KOPT-K1 (cell line): Measurements from ENCODE around the gene BPHL.
"Not testable (repeated sequence)": the region's sequence is repeated elsewhere in the genome, so short reads cannot be mapped to it uniquely, and the experiment has no call there.

Experiments
- H3K27ac ChIP-seq: fragments of 200-600 bp; sonication (generic); 2 replicates; pipeline ENCODE4 v1.5.1; 2016; ENCODE audit warnings: antibody characterized with exemption, mild to moderate bottlenecking, low read depth, low read length; ENCODE audit not compliant: poor library complexity, severe bottlenecking
- H3K36me3 ChIP-seq: fragments of 200-600 bp; sonication (generic); 2 replicates; pipeline ENCODE4 v1.5.1; 2017; ENCODE audit warnings: antibody characterized with exemption, mild to moderate bottlenecking, low read length, moderate library complexity; ENCODE audit not compliant: insufficient read depth
- H3K9me3 ChIP-seq: fragments of 200-600 bp; sonication (generic); 2 replicates; pipeline ENCODE4 v1.5.1; 2017; ENCODE audit warnings: antibody characterized with exemption, low read length, mild to moderate bottlenecking; ENCODE audit not compliant: insufficient read depth, poor library complexity, severe bottlenecking

BPHL gene

DNA sequence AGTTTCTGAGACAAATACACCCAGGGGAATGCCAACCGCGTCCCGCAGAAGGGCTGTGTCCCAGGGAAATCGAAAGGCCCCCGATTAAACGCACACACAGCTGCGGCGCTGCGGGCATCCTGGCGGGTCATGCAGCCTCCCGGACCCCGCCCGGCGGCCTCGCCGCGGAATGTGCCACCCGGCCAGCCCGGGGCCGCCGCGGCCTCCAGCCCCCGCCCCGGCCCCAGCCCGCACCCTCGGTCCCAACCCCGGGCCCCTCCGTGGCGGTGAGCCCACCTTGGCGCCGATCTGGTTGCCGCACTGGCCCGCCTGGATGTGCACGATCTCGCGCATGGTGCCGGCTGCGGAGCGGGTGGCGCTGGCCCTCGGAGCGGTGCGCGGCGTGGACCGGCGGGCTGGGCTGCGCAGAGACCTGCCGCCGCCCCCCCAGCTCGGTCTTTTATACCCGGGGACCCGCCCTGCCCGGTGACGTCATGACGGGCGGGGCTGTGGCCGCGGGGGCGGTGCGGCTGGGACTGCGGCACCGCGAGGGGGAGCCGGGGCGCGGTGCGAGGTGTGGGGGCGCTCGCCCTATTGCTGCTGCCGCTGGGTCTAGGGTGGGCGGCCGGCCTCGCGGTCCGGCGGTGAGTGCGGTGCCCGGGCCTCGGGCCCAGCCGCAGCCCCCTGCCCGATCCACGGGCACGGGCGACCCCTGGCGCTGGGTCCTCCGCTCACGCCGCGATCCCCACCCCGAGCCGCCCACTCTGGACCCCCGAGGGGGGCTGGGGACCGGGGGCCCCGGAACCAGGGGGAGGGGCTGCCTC, 38.8 kb downstream of the BPHL start, which contains the start of gene TUBB2A:
TSS of gene TUBB2A (minus strand) at position 414 of the 803 bp plus-strand sequence. CDS start at position 333, 81 bp downstream.
- Histone ChIP-seq H3K36me3 (no peaks in the 10 kb centered on the region), H3K9me3 (no peaks in the 10 kb centered on the region), H3K27ac (peak within 1 kb of the TSS; percentile 45)

DNA sequence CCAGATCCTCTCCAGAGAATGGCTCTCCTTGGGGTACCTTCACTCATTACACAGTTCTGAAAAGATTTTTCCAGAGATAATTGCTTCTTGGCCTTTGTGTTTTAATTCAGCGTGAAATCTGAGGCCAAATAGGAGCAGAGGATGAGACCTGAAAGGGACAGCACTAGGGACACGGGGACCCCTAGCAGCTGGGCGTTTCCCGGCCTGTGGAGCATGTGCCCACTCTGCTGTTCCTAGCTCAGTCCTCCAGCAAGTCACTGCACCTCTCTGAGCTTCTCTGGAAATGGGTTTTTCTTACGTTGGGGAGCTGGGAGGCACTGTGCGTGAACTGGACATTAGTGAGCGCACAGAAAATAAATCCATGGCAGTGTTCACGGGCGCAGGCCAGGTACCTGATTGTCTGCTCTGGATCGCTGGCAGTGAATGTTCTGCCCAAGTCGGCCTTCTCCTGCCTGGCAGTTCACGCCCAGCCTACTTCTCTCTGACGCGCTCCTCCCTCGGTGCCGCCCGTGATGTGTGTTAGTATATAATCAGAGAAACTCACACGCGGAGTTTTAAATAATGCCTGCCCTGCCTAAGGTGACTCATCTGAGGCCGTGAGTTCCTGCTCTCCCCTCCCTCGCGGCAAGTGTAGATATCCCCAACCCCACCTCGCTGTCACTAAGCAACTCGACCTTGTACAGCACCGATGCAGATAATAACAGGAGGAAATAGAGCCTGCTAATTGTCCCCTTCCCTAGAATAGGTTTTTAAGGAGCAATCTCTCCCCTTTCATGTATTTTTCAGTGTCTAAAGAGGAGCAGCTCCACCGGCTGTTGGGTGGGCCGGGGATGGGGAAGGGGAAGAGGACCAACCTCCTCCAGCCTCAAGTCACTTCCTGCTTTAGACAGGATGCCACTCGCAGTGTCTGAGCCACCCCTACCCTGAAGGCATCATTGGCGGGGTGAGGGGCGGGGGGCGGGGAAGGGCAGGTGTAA, 41.6 kb downstream of the BPHL start:
- no peaks in the 10 kb centered on the region for H3K9me3 ChIP-seq
- no peaks in the 10 kb centered on the region for H3K36me3 ChIP-seq
- H3K27ac ChIP-seq, result peak overlapping the region; percentile 24

DNA sequence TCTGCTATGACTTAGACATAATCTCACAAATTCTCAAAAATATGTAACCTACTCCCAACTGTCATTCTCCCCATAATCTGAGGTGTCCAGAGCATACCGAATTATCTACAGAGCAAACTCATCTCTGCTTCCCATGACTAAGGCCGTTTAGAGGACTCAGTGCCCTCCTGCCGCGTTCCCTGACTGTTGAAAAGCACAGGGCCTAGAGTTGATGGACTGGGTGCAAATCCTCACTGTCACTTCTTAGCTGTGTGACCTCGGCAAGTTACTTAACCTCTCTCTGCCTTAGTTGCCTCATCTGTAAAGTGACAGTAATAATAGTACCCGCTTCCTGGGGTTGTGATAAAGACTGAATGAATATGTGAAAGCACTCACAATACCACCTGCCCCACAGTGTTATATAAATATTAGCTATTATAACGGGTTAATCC, 43.6 kb downstream of the BPHL start:
- Histone ChIP-seq H3K27ac (no peak overlapping the region), H3K9me3 (no peaks in the 10 kb centered on the region), H3K36me3 (no peaks in the 10 kb centered on the region)

DNA sequence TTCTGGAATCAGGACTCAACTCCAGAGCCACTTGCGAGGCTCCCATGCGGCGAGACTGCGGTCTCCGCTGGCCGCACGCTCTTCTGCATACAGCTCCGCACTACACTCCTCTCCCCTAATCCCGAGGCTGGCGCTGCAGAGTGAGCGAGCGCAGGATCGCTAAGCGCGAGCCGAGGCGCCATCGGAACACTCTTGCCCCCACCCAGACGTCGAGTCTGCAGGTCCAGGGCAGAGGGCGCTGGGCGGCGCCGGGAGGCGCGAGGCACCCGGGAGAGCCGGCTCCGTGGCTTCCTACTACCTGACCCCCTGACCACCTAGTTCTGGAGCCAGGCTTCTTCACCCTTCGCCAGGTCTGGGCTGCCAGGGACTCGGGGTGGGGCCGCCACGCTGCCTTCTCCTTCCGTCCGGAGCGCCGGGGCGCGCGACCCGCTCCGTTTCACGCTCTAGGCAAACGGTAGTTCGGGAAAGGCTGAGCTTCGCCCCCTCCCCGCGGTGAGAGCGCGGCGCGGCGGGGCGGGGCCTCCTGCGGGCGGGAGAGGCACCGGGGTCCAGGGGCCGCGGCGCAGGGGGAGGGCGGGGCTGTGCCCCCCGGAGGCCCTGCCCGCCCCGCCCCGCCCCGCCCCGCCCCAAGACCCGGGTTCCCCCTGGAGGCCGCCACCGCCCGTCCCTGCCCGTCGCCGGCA, 44.2 kb downstream of the BPHL start:
- no peaks in the 10 kb centered on the region for H3K36me3 ChIP-seq
- peak overlapping the region; percentile 57 for H3K27ac ChIP-seq
- no peaks in the 10 kb centered on the region for H3K9me3 ChIP-seq

DNA sequence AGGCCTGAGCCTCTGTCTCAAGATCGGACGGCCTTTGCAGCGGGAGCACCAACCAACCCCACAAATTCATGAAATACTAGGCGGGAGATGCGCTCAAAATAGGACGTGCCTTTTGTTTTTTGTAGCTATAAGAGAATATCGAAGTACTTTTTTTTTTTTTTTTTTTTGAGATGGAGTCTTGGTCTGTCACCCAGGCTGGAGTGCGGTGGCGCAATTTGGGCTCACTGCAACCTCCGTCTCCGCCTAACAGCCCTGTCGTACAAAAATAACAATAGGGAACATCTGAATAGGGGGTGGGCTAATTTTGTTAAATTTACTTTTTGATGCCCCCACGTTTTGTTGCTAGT, 44.7 kb downstream of the BPHL start:
- Histone ChIP-seq H3K36me3 (no peaks in the 10 kb centered on the region), H3K9me3 (no peaks in the 10 kb centered on the region), H3K27ac (peak overlapping the region; percentile 32)

DNA sequence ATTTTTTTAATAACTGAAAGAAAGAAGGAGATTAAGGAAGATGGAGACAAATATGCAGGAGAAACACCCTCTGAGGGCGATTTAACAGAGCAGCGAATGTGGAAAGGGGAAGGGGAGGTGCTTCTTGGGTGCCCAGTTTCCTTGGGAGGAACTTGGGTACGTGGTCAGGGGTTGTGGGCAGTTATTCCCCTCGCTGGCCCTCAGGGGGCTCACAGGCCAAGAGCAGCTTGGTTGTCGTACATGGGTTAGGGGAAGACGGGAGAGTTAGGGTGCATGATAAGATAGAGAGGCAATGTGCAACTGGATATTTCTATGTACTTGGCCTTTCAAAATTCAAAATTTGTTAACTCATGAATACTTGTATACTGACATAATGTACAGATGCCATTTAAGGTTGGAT, 45.9 kb downstream of the BPHL start:
- H3K27ac ChIP-seq, result no peak overlapping the region
- no peaks in the 10 kb centered on the region for H3K36me3 ChIP-seq
- no peaks in the 10 kb centered on the region for H3K9me3 ChIP-seq

DNA sequence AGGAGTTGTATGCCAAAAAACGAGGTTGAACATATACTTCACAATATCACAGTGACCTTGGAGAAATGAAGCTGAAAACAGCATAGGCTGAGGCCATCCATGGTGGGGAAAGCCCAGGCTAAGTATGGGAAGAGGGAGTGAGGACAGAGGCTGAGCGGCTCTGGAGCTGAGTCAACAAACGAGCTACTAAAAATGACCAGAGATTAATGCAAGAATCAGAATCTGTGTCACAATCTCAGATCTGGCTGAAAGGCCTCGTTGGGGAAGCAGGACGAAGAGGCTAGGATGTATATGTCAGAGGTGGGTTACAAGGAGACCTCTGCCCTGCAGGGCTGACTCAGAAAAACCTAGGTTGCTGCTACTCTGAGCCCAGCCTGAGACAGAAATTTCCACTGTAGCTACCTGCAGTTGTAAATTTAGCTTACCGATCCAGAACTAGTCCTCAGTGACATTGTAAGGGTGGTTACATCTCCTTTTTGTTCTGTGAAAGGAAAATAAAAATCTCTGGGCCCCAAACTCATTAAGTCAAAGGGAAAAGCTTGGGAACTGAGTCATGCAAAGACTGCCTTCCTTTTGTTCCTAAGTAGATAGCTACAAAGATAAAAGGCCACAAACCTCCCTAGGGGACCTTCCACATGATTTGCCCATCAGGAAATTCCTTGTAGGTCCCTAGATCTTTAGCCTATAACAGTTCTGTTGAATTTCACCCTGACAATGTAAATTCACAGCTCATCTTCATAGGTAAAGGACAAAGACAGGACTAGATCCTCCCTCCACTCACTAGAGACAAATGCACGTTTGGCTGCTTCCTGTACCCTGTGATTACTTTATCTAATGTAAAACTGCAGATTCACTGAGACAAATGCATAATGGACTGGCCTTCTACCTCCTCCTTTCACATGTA, 47.4 kb downstream of the BPHL start:
- H3K36me3 ChIP-seq, result no peaks in the 10 kb centered on the region
- no peaks in the 10 kb centered on the region for H3K9me3 ChIP-seq
- no peak overlapping the region for H3K27ac ChIP-seq

DNA sequence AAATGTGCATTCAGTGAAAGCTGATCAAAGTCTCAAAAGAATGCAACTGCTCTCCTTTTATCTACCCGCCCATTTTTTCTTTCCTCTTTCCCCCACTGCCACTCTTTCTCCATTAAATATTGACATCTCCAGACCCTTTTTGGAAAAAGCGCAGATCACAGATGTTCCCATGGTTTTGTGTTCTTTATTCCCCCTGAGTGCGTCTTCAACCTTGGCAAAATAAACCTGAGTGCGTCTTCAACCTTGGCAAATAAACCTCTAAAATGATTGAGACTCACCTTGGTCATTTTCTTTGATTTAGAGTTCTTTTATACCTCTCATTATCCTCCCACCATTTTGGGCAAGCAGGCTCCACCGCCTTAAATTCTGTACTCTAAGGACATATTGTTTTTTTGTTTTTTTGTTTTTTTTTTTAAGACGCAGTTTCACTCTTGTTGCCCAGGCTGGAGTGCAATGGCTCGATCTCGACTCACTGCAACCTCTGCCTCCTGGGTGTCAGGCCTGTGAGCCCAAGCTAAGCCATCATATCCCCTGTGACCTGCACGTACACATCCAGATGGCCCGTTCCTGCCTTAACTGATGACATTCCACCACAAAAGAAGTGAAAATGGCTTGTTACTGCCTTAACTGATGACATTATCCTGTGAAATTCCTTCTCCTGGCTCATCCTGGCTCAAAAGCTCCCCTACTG, 48.2 kb downstream of the BPHL start:
- H3K27ac ChIP-seq, H3K36me3 ChIP-seq, H3K9me3 ChIP-seq: not testable (repeated sequence)

DNA sequence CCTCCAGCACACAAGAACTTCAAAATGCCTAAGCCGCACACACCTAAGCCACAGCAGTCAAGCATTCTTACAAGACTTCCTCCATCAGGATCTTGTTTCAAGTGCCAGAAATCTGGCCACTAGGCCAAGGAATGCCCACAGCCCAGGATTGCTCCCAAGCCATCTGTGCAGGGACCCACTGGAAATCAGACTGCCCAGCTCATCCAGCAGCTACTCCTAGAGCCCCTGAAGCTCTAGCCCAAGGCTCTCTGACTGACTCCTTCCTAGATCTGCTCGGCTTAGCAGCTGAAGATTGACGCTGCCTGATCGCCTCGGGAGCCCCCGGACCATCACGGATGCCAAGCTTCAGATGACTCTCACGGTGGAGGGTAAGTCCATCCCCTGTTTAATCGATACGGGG, 49.5 kb downstream of the BPHL start:
- not testable (repeated sequence) for H3K27ac ChIP-seq, H3K9me3 ChIP-seq

DNA sequence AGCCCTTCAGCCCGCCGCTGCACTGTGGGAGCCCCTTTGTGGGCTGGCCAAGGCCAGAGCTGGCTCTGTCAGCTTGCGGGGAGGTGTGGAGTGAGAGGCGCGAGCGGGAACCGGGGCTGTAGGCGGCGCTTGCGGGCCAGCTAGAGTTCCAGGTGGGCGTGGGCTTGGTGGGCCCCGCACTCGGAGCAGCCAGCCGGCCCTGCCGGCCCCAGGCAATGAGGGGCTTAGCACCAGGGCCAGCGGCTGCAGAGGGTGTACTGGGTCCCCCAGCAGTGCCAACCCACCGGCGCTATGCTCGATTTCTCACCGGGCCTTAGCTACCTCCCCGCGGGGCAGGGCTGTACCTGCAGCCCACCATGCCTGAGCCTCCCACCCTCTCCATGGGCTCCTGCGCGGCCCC, 52.2 kb downstream of the BPHL start:
- H3K9me3 ChIP-seq, H3K27ac ChIP-seq, H3K36me3 ChIP-seq: not testable (repeated sequence)

More for the DNA sequence above, 49.5 kb downstream of the BPHL start:
- not testable (repeated sequence) for H3K36me3 ChIP-seq

DNA sequence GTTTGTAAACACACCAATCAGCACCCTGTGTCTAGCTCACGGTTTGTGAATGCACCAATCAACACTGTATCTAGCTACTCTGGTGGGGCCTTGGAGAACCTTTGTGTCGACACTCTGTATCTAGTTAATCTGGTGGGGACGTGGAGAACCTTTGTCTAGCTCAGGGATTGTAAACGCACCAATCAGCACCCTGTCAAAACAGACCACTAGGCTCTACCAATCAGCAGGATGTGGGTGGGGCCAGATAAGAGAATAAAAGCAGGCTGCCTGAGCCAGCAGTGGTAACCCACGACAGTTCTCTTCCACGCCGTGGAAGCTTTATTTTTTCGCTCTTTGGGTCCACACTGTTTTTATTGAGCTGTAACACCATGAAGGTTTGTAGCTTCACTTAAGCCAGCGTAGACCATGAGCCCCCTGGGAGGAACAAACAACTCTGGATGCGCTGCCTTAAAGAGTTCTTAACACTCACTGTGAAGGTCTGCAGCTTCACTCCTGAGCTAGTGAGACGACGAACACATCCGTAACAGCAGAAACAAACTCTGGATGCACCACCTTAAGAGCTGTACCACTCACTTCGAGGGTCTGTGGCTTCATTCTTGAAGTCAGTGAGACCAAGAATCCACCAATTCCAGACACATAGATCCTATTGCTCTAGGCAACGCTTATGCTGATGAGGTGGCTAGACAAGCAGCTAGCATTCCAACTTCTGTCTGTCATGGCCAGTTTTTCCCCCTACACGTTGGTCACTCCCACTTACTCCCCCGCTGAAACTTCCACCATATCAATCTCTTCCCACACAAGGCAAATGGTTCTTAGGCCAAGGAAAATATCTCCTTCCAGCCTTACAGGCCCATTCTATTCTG, 53.0 kb downstream of the BPHL start:
- H3K9me3 ChIP-seq, H3K36me3 ChIP-seq, H3K27ac ChIP-seq: not testable (repeated sequence)

DNA sequence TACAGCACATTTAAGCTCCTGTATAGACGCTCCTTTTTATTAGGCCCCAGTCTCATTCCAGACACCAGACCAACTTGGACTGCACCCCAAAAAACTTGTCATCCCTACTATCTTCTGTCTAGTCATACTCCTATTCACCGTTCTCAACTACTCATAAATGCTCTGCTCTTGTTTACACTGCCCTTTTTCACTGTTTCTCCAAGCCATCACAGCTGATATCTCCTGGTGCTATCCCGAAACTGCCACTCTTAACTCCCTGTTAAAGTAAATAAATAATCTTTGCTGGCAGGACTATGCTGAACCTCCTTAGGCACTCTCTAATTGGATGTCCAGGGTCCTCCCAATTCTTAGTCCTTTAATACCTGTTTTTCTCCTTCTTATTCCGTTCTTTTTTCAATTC, 54.3 kb downstream of the BPHL start:
- not testable (repeated sequence) for H3K36me3 ChIP-seq, H3K9me3 ChIP-seq, H3K27ac ChIP-seq

DNA sequence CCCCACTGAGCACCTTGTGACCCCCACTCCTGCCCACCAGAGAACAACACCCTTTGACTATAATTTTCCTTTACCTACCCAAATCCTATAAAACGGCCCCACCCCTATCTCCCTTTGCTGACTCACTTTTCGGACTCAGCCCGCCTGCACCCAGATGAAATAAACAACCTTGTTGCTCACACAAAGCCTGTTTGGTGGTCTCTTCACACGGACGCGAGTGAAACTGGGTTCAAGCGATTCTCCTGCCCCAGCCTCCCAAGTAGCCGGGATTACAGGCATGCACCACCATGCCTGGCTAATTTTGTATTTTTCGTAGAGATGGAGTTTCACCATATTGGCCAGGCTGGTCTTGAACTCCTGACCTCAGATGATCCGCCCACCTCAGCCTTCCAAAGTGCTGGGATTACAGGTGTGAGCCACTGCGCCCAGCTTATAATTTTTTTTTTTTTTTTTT, 55.2 kb downstream of the BPHL start:
- H3K36me3 ChIP-seq, H3K27ac ChIP-seq, H3K9me3 ChIP-seq: not testable (repeated sequence)
